Measurements from ENCODE around the gene CUL1. TPM values are rescaled to one million over a fixed set of nuclear protein-coding genes. Genes with fewer than 3 reads are reported as not detected.

Gene CUL1
- total and polyA plus RNA-seq, 2 experiments from 2014 or later, result 35.6 to 71.3 TPM

DNA sequence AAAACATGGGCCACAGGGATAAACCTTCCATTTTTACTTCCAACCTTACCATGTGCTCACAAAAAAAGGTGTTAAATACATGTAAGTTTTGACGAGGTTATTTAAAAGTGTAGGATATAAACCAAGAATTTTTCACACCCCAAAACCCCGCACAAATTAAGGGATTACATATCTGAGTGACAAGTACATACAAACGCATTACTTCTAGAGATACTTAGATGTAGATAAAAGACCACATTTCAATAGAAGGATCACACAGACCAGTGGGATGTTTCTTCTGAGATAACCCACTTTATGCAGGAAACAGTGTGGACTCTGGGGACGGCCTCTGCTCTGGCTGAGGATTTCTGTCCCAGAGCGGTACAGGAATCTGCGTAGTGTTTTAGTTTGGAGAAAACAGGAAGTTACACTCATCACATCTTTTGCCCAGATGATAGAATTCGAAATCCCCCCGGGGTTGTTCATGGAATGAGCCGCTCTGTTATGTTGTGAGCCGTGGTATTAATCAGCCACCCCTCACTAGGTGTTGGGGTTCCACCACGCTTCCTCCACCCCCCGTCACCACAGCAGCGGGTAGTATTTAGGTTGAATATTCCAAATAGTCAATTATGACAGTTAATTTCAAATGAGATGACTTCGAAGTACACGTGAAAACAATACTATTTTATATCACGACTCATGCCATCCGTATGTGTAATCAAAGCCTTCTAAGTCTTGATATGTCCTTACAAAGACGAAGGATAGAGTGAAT lies 1.3 kb upstream of the CUL1 start (continued):
- TF ChIP-seq, protein P1, sequence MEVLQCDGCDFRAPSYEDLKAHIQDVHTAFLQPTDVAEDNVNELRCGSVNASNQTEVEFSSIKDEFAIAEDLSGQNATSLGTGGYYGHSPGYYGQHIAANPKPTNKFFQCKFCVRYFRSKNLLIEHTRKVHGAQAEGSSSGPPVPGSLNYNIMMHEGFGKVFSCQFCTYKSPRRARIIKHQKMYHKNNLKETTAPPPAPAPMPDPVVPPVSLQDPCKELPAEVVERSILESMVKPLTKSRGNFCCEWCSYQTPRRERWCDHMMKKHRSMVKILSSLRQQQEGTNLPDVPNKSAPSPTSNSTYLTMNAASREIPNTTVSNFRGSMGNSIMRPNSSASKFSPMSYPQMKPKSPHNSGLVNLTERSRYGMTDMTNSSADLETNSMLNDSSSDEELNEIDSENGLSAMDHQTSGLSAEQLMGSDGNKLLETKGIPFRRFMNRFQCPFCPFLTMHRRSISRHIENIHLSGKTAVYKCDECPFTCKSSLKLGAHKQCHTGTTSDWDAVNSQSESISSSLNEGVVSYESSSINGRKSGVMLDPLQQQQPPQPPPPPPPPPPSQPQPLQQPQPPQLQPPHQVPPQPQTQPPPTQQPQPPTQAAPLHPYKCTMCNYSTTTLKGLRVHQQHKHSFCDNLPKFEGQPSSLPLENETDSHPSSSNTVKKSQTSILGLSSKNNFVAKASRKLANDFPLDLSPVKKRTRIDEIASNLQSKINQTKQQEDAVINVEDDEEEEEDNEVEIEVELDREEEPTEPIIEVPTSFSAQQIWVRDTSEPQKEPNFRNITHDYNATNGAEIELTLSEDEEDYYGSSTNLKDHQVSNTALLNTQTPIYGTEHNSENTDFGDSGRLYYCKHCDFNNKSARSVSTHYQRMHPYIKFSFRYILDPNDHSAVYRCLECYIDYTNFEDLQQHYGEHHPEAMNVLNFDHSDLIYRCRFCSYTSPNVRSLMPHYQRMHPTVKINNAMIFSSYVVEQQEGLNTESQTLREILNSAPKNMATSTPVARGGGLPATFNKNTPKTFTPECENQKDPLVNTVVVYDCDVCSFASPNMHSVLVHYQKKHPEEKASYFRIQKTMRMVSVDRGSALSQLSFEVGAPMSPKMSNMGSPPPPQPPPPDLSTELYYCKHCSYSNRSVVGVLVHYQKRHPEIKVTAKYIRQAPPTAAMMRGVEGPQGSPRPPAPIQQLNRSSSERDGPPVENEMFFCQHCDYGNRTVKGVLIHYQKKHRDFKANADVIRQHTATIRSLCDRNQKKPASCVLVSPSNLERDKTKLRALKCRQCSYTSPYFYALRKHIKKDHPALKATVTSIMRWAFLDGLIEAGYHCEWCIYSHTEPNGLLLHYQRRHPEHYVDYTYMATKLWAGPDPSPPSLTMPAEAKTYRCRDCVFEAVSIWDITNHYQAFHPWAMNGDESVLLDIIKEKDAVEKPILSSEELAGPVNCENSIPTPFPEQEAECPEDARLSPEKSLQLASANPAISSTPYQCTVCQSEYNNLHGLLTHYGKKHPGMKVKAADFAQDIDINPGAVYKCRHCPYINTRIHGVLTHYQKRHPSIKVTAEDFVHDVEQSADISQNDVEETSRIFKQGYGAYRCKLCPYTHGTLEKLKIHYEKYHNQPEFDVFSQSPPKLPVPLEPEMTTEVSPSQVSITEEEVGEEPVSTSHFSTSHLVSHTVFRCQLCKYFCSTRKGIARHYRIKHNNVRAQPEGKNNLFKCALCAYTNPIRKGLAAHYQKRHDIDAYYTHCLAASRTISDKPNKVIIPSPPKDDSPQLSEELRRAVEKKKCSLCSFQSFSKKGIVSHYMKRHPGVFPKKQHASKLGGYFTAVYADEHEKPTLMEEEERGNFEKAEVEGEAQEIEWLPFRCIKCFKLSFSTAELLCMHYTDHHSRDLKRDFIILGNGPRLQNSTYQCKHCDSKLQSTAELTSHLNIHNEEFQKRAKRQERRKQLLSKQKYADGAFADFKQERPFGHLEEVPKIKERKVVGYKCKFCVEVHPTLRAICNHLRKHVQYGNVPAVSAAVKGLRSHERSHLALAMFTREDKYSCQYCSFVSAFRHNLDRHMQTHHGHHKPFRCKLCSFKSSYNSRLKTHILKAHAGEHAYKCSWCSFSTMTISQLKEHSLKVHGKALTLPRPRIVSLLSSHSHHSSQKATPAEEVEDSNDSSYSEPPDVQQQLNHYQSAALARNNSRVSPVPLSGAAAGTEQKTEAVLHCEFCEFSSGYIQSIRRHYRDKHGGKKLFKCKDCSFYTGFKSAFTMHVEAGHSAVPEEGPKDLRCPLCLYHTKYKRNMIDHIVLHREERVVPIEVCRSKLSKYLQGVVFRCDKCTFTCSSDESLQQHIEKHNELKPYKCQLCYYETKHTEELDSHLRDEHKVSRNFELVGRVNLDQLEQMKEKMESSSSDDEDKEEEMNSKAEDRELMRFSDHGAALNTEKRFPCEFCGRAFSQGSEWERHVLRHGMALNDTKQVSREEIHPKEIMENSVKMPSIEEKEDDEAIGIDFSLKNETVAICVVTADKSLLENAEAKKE (CRISPR knock-in tag; IDR thresholded peaks at IDR 0.05), result no peak
- TF ChIP-seq JUNB (IDR thresholded peaks at IDR 0.05; ENCODE audit: unreplicated experiment) (no peak), CREB1 (CRISPR knock-in tag; IDR thresholded peaks at IDR 0.05; ENCODE audit: low read depth) (no peak), ZNF114 (CRISPR knock-in tag; IDR thresholded peaks at IDR 0.05) (no peak), EZH2 (IDR thresholded peaks at IDR 0.05; ENCODE audit: low read depth, unreplicated experiment) (no peak), POLR2AphosphoS5 (IDR thresholded peaks at IDR 0.05; ENCODE audit: low read depth) (no peak), NANOG (IDR thresholded peaks at IDR 0.05; ENCODE audit: borderline replicate concordance) (no peak)

DNA sequence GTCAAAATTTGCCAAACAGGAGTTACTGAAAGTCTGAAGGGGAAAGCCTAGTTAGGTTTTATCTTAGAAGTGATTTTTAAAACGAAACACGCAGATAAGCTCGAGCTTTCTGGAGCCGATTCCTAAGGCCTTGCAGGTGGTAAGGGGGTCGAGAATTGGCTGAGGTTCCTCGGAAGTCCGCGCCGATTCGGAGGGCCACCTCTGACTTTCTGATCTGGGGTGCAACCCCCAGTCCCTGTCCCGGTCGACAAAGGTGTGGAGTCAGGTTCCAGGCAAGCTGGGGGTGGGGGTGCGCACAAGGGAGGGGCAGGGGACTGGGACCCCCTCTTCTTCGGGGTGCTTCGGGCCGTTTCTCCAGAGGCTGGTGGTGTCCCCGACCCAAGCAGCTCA lies 701 bp upstream of the CUL1 start:
- no peaks in the 10 kb centered on the region; the same call in 2 of the 3 replicates for H3K36me3 Mint-ChIP-seq (ENCODE audit: low read depth)
- H3K4me3 Mint-ChIP-seq, result peak overlapping the region; percentile 82
- peak overlapping the region; percentile 34; the same call in 1 of the 2 replicates for H2AFZ ChIP-seq
- peaks cover 50% of the 10 kb centered on the region for H3K79me2 ChIP-seq (replicated peaks; ENCODE audit: insufficient read depth)
- peak overlapping the region; percentile 84 for H3K4me2 ChIP-seq
- ATAC-seq (peak; percentile 7), DNase-seq (ENCODE audit: low spot score) (peak; percentile 47)
- H3K27me3 Mint-ChIP-seq (ENCODE audit: insufficient read depth, low read depth, poor library complexity), result peaks cover 3% of the 10 kb centered on the region
- H3K4me1 Mint-ChIP-seq, result peaks cover 44% of the 10 kb centered on the region
- H3K27ac Mint-ChIP-seq, result peak overlapping the region; percentile 89
- TF ChIP-seq STAT1 (IDR thresholded peaks at IDR 0.05; ENCODE audit: unreplicated experiment) (no peak), ZNF331 (CRISPR knock-in tag; IDR thresholded peaks at IDR 0.05; ENCODE audit: low read depth) (no peak), CTCF (conservative IDR thresholded peaks at IDR 0.05; ENCODE audit: low read depth in 2 of 2) (no peak), ETS1 (IDR thresholded peaks at IDR 0.05) (no peak), NANOG (IDR thresholded peaks at IDR 0.05; ENCODE audit: borderline replicate concordance) (no peak), POLR2AphosphoS5 (IDR thresholded peaks at IDR 0.05; ENCODE audit: low read depth) (no peak), CREB1 (CRISPR knock-in tag; IDR thresholded peaks at IDR 0.05; ENCODE audit: low read depth) (no peak), EZH2 (IDR thresholded peaks at IDR 0.05; ENCODE audit: low read depth, unreplicated experiment) (no peak), JUNB (IDR thresholded peaks at IDR 0.05; ENCODE audit: unreplicated experiment) (no peak)
- H4K20me1 ChIP-seq (replicated peaks; ENCODE audit: insufficient read depth), result peaks cover 12% of the 10 kb centered on the region
- no peaks in the 10 kb centered on the region for H3K27me3 ChIP-seq (ENCODE audit: insufficient read depth)
- H3K4me1 ChIP-seq (ENCODE audit: insufficient read depth), result peaks cover 40% of the 10 kb centered on the region
- 0 out of 2 replicates have a peak, but pooled peaks cover 3% of the 10 kb centered on the region for H3F3A ChIP-seq (replicated peaks; ENCODE audit: low read depth)
- no peaks in the 10 kb centered on the region for H3K9me2 ChIP-seq (ENCODE audit: insufficient read depth)
- H3K36me3 ChIP-seq (ENCODE audit: insufficient read depth), result no peaks in the 10 kb centered on the region
- H3K27ac ChIP-seq (ENCODE audit: low read depth), result peak overlapping the region; percentile 78
- H3K4me3 ChIP-seq, result peak overlapping the region; percentile 80
- H3K9me3 Mint-ChIP-seq, result no peaks in the 10 kb centered on the region; the same call in 2 of the 3 replicates
